AG08396 (cell line): ENCODE data around the gene CDH24.
A peak's percentile ranks its signal among the peaks of the same experiment; 100 is the strongest.

Experiments
- DNase-seq: peaks from one replicate; pipeline ENCODE4 v3.0.0; 2012; ENCODE audit warnings: low spot score, mixed read lengths

Gene CDH24, protein sequence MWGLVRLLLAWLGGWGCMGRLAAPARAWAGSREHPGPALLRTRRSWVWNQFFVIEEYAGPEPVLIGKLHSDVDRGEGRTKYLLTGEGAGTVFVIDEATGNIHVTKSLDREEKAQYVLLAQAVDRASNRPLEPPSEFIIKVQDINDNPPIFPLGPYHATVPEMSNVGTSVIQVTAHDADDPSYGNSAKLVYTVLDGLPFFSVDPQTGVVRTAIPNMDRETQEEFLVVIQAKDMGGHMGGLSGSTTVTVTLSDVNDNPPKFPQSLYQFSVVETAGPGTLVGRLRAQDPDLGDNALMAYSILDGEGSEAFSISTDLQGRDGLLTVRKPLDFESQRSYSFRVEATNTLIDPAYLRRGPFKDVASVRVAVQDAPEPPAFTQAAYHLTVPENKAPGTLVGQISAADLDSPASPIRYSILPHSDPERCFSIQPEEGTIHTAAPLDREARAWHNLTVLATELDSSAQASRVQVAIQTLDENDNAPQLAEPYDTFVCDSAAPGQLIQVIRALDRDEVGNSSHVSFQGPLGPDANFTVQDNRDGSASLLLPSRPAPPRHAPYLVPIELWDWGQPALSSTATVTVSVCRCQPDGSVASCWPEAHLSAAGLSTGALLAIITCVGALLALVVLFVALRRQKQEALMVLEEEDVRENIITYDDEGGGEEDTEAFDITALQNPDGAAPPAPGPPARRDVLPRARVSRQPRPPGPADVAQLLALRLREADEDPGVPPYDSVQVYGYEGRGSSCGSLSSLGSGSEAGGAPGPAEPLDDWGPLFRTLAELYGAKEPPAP

GRCh38 chr14:23056956-23057756 is at the start of gene CDH24:
TSS of gene CDH24 (minus strand) at chr14:23057520. CDS start at chr14:23055733, 1,787 bp downstream.
- peak; percentile 90 for DNase-seq

DNA sequence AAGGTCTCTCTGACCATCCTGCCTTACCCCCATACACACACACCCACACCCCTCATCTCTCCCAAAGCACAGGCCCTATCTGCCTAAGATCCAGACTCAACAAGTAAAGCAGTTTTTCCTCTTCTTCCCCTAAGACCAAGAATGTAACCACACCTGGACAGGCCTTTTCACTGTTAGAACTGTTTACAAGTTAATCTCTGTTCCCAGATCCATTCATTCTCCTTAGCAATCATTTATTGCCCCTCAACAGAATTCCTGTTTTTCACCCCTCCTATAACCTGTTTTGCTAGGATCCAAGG is 49.4 kb upstream of the CDH24 start:
- no peak for DNase-seq

GRCh38 chr14:23105348-23105824 is 48.1 kb upstream of the CDH24 start:
- no peak for DNase-seq

DNA sequence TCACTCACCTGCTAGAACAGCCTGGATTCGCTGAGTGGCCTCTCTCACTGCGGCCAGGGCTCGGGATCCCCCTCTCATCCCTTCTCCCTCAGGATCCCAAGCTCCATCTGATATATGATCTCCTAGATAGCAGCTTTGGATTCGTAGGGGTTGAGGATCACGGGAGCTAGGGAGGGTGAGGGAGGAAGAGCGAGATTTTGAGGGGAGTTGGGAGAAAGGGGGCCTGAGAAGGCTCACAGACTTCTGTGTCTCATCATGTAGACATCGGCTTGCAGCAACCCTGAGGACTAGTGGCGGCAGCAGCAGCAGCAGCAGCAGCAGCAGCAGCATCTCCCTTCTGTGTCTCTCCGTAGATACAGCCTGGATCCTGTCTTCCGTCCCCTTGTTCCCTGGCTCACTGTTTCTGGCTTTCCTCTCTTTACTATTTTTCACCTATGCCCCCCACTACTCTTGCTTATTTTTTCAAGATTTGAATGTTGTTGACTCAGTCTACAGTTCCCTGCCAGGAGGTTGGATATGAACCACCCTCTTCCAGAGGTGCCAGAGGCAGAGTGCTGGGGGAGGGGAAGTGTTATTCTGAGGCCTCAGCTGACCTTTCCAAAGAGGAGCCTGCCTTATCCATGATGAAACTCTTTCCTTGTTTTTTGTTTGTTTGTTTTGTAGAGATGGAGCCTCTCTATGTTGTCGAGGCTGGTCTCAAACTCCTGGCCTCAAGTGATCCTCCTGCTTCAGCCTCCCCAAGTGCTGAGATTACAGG is 47.4 kb upstream of the CDH24 start, which contains the start of gene CIROP:
Gene CIROP (minus strand): TSS at position 399 of the 757 bp plus-strand sequence. CDS start 69 bp downstream, at position 330.
- DNase-seq = no peak

DNA sequence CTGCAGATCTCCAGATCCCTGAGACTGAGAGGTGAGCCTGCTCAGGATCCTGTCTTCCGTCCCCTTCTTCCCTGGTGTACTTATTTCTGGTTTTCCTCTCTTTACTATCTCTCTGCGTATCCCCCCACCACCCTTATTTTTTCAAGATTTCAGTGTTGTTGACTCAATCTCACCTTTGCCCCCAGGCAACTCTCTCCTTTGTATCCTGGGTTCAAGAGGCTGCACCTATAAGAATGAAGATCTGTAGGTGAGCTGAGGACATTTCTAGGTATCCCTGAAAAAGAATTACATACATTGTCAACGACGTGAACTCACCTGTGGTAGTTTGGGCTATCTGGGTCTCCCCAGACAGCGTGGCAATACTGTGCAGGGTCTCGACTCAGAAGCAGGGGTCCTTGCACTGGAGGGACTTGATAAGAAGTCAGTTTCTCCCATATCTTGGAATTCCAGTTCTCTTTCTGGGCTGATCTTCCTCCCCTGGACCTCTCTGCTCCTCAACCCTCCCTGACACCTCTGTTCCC is 46.8 kb upstream of the CDH24 start:
- DNase-seq = no peak

DNA sequence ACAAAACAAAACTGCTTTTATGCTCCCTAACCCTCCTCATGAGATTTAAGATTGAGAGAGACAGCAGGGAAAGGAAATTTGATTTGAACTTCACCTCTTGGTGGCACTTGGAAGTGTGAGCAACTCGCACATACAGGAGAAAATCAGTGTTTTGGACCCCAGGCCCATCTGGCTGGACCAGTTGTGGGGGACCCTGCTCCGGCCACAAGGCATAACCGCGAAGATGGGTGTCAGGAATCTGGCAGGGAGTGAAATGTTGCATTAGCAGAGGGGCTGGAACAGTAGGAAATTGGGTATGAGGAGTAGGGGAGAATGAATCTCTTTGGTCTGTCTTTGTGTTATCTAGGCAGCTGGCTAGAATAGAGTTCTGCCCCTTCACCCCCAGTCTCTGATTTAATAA is 46.3 kb upstream of the CDH24 start:
- DNase-seq = no peak

DNA sequence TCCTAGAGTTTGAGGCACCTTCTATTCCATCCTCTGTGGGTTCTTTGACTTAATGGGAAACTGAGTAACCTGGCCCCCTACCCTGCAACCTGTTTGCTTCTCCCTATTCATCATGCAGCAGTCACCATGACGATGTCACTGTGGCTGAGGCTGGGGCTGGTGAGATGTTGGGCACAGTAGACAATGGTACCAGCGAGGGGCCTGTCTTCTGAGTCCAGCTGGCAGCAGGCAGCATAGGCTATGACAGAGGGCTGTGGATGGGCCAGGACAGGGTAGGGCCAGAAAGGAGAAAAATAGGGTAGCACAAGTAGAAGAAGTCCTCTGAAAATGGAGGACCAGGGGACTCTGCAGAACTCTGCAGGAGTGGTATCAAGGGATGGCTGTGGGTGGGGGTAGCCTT is 45.5 kb upstream of the CDH24 start:
- DNase-seq = no peak

DNA sequence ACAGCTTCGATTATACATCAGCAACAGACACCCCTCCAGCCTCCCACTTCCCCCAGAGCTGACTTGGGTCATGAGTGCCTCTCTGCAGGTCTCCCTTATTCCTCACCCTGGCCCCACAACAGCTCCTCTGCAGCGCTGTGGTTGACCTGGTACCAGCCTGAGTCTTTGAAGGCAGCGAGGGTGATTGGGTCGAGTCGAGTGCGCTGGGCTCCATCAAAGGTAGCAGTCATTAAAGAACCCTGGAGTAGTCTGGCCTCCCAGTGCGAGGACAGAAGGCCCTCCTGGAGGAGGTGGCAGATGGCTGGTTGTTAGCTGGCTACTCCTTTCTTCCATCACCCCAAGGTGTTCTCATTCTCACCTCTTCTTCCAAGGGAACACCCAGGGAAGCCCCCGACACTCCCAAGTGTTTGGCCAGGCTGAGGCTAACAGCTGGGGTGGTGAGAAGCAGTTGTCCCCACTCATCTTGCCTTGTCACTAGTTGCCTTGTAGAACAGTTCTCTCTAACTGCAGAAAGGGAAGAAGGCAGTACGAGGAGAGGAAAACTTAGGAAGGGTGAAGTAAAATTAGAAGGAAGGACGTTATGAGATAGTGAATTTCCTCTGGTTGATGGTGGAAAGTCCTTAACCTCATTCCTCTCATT is 44.8 kb upstream of the CDH24 start:
- no peak for DNase-seq

DNA sequence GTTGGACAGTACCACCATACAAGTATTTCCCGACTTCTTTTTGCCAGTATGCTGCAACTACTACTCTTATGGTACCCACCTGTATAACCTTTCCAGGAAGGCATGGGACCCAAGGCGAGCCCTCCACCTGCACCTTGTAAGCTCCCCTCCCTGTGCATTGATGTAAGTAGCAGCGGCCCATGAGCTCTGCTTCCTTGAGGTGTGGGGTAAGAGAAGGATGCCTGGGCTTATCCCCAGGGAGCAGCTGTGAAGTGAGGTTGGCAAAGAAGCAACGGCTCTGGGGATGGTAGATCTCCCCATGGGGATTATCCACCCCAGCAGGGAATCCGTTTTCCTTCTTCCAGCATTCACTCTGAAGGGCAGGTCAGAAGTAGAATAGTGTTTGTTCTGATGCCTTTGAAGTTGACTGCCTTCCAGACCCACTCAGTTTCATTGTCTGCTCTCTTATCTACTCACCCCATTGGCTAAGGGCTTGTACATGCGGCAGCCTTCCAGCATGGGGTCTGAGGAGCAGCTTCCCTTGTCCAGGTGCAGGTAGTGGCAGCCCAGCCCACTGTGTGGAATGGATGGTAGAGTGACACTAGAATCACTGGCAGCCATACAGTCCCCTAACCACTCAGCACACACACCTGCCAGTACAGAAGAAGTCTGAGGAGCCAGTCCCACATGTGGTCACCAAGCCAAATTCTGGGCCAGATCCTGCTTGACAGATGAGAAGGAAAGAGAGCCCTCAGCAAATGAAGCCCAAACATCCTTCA is 44.1 kb upstream of the CDH24 start:
- DNase-seq = no peak

DNA sequence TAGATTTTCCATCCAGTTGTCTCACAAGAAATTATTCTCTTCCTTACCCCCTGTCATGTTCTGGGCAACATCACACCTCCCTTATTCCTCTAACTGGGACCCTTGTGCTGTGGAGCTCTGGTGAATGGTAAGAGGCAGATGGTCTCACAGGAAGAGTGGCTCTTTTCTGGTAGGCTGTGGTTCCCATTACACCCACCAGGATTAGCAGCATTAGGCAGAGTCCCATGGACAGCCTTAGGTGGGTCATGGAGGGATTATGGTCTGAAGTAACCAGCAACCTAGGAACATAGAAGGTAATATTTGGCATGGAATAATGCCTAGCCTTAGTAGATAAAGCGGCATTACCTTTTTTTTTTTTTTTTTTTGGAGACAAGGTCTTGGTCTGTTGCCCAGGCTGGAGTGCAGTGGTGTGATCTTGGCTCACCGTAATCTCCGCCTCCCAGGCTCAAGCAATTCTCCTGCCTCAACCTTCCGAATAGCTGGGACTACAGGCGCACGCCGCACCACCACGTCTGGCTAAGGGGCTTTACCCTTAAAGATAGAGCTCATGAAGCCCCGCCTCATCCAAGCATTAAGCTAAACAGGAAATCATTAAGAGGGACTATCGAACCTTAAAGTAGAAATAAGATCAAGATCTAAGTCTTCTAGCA is 42.0 kb upstream of the CDH24 start:
- DNase-seq = no peak

- no peak for DNase-seq
Observed at GRCh38 chr14:23097786-23098185, 40.5 kb upstream of the CDH24 start.

- peak; percentile 98 for DNase-seq
Observed at GRCh38 chr14:23095196-23096108, 38.1 kb upstream of the CDH24 start, which contains the start of gene C14orf119. TSS of gene C14orf119 (plus strand) at chr14:23095505. CDS start at chr14:23097659, 2,154 bp downstream.

GRCh38 chr14:23094666-23095195 is 37.4 kb upstream of the CDH24 start, which contains the start of gene ACIN1:
TSS of gene ACIN1 (minus strand) at chr14:23095136. CDS start at chr14:23095112, 24 bp downstream.
- peak; percentile 82 for DNase-seq

GRCh38 chr14:23093991-23094665 is 36.8 kb upstream of the CDH24 start:
- no peak for DNase-seq

GRCh38 chr14:23093526-23093925 is 36.2 kb upstream of the CDH24 start:
- DNase-seq = no peak

GRCh38 chr14:23093104-23093503 is 35.8 kb upstream of the CDH24 start:
- no peak for DNase-seq
